GM21737 (cell line): ENCODE measurements around the gene FNDC3B.

Source experiments
- ATAC-seq: cut with Tn5 transposase; IDR thresholded peaks from one replicate; pipeline ENCODE4 v1.9.1; 2021; ENCODE audit warnings: mild to moderate bottlenecking, moderate library complexity; ENCODE audit not compliant: unreplicated experiment

FNDC3B gene

GRCh38 chr3:172163320-172163719, 123.9 kb downstream of the FNDC3B start:
- ATAC-seq = no peak

DNA sequence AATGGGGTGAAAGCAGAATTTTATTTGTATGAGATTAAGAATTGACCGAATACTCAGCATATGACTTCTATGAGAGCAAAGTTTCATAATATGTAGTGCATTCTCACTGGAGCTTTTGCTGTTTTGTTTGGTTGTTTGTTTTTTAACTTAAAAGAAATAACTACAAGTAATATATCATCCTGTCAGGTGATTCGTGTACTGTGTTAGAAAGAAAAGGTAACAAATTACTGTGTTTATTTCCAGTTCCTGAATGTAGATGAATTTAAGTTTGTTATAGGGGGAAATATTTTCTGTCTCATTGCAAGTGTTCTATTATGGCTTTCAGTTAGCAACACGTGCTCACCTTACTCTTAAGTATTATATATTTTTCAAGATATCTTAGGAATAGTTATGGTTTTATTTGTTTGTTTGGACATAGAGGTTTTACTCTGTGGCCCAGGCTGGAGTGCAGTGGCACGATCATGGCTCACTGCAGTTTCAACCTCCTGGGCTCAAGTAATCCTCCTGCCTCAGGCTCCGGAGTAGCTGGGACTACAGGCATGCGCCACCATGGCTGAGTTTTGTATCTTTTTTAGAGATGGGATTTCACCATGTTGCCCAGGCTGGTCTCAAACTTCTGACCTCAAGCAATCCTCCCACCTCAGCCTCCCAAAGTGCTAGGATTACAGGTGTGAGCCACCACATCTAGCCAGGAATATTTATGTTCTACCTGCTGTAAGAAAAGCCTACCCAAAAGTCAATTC, 125.4 kb downstream of the FNDC3B start:
- no peak for ATAC-seq

DNA sequence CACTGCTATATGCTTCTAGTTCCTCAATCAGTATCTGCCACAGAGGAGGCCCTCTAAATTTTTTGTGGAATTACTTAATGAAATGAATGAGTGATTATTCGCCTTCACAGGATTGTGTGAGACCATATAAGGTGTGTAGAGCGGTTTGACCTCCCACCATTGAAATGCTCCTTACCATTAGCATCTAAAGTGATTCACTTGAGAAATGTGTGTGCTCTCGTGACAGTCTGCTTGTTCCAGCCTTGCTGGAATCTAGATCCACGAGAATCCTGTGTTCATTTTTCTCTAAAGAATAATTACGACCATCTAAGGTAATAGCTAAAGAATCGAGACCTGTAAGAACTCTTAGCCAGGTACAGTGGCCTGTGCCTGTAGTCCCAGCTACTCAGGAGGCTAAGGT, 126.9 kb downstream of the FNDC3B start:
- ATAC-seq = no peak

GRCh38 chr3:172166890-172167289, 127.5 kb downstream of the FNDC3B start:
- ATAC-seq = no peak

- no peak for ATAC-seq
Observed at GRCh38 chr3:172167892-172168648, 128.7 kb downstream of the FNDC3B start.

DNA sequence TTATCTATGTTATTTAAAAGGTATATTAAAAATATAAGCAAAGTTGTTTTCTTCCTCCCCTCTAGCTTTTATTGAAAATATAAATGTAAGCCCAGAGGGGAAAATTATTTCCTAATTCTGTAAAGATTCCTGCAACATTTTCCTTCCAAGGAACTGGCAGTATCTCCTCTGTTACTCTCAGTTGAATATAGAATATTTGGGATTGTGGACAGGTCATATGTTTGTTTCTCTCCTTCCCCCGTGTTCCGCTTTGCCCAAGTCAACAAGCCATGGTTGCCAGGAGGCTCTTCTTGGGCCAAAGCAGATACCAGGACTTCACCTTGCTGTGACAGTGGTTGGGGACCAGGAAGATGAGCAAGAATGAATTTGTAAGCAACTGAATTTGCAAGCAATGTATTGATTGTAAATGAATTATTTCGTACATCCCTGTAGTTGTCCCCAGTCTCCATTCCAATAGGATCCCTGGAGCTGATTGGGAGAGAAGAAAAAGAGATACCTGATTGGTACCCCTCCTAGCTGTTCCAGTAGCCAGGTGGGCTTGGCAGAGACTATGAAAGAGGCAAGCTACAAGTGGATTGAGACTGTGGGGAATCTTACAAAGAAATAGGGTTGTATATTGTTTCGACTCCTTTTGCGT, 130.8 kb downstream of the FNDC3B start:
- ATAC-seq = no peak

DNA sequence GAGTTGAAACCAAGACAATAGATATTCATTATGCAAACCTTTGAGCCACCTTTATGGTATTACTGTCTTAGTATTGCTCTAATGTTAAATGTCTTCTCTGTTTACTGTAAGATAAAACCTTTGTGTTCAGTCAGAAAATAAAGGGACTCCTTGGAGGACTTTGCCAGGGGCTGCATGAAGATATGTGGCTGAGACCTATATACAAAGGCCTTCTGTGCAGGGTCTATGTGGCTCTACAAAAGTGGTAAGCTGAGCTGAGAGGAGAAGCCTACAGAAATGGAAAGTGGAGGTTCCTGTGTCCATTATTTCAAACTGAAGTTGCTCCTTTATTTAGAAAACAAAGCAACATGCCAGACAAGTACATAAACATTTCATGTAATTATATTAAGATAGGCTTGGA, 131.5 kb downstream of the FNDC3B start:
- ATAC-seq = no peak

GRCh38 chr3:172171396-172172075, 132.2 kb downstream of the FNDC3B start:
- no peak for ATAC-seq

GRCh38 chr3:172173316-172174254, 134.2 kb downstream of the FNDC3B start:
- ATAC-seq = no peak

GRCh38 chr3:172174513-172175253, 135.3 kb downstream of the FNDC3B start:
- ATAC-seq = no peak

DNA sequence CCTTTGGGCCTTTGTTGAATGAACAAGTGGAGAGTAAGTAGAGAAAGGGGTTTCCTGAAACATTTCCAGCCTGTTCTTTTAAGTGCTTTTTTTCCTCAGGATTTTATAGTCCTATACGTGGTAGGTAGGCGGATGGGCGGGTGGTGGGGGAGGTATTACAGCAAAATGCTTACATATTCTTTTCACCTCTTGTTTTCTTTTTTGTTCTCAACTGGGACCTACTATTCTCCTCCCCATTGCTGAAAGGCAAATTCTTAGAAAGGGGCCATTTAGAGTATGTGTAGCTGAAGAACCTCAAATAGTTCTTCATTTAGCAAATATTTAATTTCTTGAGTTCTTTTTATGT, 135.8 kb downstream of the FNDC3B start:
- ATAC-seq = no peak

DNA sequence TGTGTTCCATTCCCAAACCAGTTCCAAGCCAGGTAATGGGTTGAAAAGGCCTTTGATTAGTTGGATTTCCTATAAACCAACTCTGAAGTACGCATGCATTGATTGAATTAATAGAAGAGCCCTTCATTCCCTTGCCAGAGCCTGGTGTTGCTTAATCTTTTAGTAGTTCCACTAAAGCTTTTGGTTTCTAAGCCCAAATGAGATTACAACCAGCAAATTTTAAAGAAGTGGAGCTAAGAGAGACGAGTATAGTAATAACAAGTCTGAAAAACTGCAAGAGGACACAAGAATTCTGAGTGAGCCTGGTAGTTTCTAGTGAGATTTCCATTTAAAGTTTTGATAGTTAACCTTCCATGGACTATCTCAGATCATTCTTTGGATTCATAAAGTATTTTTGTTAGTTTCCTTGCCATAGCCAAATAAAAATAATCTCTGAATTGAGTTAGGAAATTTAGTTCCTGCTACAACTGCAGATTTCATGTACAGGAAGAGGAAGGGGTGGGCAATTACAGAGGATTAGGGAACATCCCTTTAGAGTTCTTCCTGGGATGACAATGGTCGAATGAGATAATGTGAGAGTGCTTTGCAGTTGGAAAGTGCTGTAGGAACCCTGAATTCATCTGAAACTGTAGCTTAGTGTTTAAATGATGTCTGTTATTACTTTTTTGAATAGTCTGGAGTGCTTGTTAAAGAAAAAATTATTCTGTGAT, 136.8 kb downstream of the FNDC3B start:
- ATAC-seq = no peak

- no peak for ATAC-seq
Observed at GRCh38 chr3:172177046-172177445, 137.7 kb downstream of the FNDC3B start.

DNA sequence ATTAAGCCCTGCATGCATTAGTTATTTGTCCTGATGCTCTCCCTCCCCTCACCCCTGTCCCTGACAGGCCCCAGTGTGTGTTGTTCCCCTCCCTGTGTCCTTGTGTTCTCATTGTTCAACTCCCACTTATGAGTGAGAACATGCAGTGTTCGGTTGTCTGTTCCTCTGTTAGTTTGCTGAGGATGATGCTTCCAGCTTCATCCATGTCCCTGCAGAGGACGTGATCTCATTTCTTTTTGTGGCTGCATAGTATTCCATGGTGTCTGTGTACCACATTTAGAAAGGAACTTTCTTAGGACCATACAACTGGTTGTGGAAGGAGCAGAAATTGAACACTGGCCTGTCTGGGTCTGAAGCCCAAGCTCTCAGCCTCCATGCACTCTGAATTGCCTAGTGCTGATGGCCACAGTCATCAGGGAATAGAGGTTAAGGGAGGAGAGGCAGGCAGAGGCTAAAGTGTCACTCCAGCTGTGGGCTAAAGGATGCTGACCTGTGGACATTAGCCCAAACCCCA, 138.5 kb downstream of the FNDC3B start:
- no peak for ATAC-seq

DNA sequence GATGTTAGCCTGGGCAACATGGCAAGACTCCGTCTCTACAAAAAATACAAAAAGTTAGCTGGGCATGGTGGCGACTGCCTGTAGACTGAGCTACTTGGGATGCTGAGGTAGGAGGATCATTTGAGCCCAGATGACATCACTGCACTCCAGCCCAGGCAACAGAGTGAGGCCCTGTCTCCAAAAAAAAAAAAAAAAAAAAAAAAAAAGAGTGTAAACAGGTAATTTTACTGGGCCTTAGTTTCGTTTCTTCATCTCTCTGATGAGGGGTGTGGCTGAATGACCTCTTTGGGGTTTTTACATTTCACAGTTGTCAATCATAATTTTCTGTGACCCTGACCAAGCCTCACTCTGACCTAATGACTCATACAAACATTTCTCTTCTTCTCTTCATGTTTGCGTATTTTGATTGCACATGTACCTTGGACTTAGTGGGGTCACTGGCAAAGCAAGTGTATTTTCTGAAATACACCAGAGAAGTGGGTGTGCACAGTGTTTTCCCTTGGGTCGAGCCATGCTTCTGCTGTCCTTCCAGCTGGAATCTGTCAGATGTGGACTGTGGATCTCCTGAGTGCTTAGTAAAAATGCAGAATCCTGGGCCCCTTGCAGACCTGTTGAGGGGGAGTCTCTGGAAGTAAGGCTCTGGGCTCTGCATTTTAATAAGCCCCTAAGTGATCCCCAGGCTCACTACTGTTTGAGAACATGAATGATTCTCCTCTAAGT, 140.5 kb downstream of the FNDC3B start:
- no peak for ATAC-seq

DNA sequence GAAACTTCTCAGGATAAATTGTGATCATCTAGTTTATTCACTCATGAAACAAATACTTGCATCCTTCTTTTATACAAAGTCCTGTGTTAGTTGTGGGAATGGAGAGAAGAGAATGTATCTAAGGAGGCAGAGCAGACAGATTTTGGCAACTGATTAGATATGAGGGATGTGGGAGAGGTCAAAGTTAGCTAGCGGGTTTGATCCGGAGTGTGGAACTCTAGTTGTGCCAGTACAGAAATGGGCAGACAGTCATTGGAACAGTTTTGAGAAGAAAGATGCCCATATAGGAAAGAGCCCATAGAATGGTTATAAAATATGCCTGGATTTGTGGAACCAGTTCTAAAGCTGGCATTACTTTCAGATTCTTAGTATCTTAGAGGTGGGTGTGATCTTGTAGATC, 141.1 kb downstream of the FNDC3B start:
- no peak for ATAC-seq

GRCh38 chr3:172181932-172182586, 142.7 kb downstream of the FNDC3B start:
- no peak for ATAC-seq

DNA sequence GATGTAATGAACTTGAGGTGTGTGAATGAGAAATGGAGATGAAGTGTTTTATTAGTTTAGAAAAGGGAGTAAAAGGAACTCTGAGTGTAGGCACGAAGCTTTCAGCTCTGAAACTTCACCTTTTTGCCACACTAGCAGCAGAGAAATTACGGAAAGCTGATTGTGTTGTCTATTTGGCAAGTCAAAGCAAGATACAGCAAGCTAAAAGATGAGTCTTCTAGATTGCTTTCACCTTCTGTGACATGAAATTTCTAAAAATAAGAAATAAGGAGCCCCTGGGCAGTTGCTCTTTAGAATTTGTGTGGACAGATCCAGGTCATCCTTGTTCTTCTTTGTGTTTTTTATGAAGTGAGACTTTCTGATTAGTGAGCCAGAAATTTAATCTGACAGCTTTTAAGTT, 143.4 kb downstream of the FNDC3B start:
- ATAC-seq = no peak
